ENCODE results near the gene NPIPA1. TPM values are rescaled to one million over a fixed set of nuclear protein-coding genes. Genes with fewer than 3 reads are reported as not detected.

NPIPA1 gene
- 32.5 and 92.0 TPM in 2 replicates for total RNA-seq (ENCODE audit: low replicate concordance)

GRCh38 chr16:14937143-14937542, at the start of gene NPIPA1:
TSS of gene NPIPA1 (plus strand) at chr16:14937443. CDS start at chr16:14937443, 0 bp downstream.

GRCh38 chr16:14974656-14975417, 37.6 kb downstream of the NPIPA1 start, which contains the start of gene PDXDC1:
TSS of gene PDXDC1 (plus strand) at chr16:14975026. CDS start at chr16:14975200, 174 bp downstream.

Other genes starting within 250 kb of the NPIPA1 start
- gene PLA2G10, start 243.1 kb upstream of the NPIPA1 start, total RNA-seq (ENCODE audit: low replicate concordance) = not detected in 2 replicates
- 0.70 and 1.2 TPM in 2 replicates for gene NPIPA3, start 234.0 kb upstream of the NPIPA1 start, total RNA-seq (ENCODE audit: low replicate concordance)
- 0.70 TPM in 1 of 2 replicates, not detected in the other for gene NPIPA2, start 194.9 kb upstream of the NPIPA1 start, total RNA-seq (ENCODE audit: low replicate concordance)
- 74.9 and 103 TPM in 2 replicates for gene NOMO1, start 103.7 kb upstream of the NPIPA1 start, total RNA-seq (ENCODE audit: low replicate concordance)
- 94.6 and 109 TPM in 2 replicates for gene PDXDC1, start 37.6 kb downstream of the NPIPA1 start, total RNA-seq (ENCODE audit: low replicate concordance)
- 41.5 and 95.8 TPM in 2 replicates for gene NTAN1, start 118.6 kb downstream of the NPIPA1 start, total RNA-seq (ENCODE audit: low replicate concordance)
- gene RRN3, start 156.8 kb downstream of the NPIPA1 start, total RNA-seq (ENCODE audit: low replicate concordance) = 23.8 and 24.8 TPM in 2 replicates

Measured in smooth muscle cell of the coronary artery (primary cell).